ENCODE results near the gene UXS1.

Gene UXS1

GRCh38 chr2:106117882-106118684, 76.0 kb downstream of the UXS1 start:
- no peak for DNase-seq (ENCODE audit: low spot score in 2 of 2)
- ATAC-seq, result no peak
- Mint-ChIP-seq H3K27ac (peak overlapping the region; percentile 32), H3K4me3 (no peak overlapping the region), H3K9me3 (no peaks in the 10 kb centered on the region), H3K4me1 (peaks cover 19% of the 10 kb centered on the region), H3K36me3 (peaks cover 47% of the 10 kb centered on the region)

- no peak for DNase-seq (ENCODE audit: low spot score in 2 of 2)
- Mint-ChIP-seq H3K4me3 (no peak overlapping the region), H3K36me3 (peaks cover 40% of the 10 kb centered on the region), H3K9me3 (no peaks in the 10 kb centered on the region), H3K4me1 (peaks cover 19% of the 10 kb centered on the region), H3K27ac (peak overlapping the region; percentile 32)
- ATAC-seq, result no peak
Observed at GRCh38 chr2:106117347-106117746, 76.8 kb downstream of the UXS1 start.

- Mint-ChIP-seq H3K4me3 (no peak overlapping the region), H3K9me3 (no peaks in the 10 kb centered on the region), H3K27ac (peak overlapping the region; percentile 82), H3K4me1 (peaks cover 19% of the 10 kb centered on the region), H3K36me3 (peaks cover 33% of the 10 kb centered on the region)
- DNase-seq (ENCODE audit: low spot score in 2 of 2), result no peak
- ATAC-seq, result no peak
Observed at GRCh38 chr2:106116248-106116647, 77.9 kb downstream of the UXS1 start.

- Mint-ChIP-seq H3K4me1 (peaks cover 22% of the 10 kb centered on the region), H3K4me3 (no peak overlapping the region), H3K27ac (peak overlapping the region; percentile 82), H3K9me3 (no peaks in the 10 kb centered on the region), H3K36me3 (peaks cover 30% of the 10 kb centered on the region)
- DNase-seq (ENCODE audit: low spot score in 2 of 2) (no peak), ATAC-seq (no peak)
Observed at GRCh38 chr2:106115665-106116064, 78.4 kb downstream of the UXS1 start.

- no peak overlapping the region for H3K4me3 Mint-ChIP-seq
- ATAC-seq, result peak; percentile 71
- peak in 1 of 2 donors; percentile 48 for DNase-seq (ENCODE audit: low spot score in 2 of 2)
- peaks cover 23% of the 10 kb centered on the region for H3K4me1 Mint-ChIP-seq
- H3K36me3 Mint-ChIP-seq, result peaks cover 26% of the 10 kb centered on the region
- no peaks in the 10 kb centered on the region for H3K9me3 Mint-ChIP-seq
- peak overlapping the region; percentile 82 for H3K27ac Mint-ChIP-seq
Observed at GRCh38 chr2:106115250-106115649, 78.9 kb downstream of the UXS1 start.

- H3K4me3 Mint-ChIP-seq, result no peak overlapping the region
- no peak overlapping the region for H3K27ac Mint-ChIP-seq
- no peaks in the 10 kb centered on the region for H3K9me3 Mint-ChIP-seq
- DNase-seq (ENCODE audit: low spot score in 2 of 2), result no peak
- no peak for ATAC-seq
- H3K4me1 Mint-ChIP-seq, result peaks cover 23% of the 10 kb centered on the region
- H3K36me3 Mint-ChIP-seq, result peaks cover 26% of the 10 kb centered on the region
Observed at GRCh38 chr2:106114166-106114565, 79.9 kb downstream of the UXS1 start.

GRCh38 chr2:106113361-106113966, 80.6 kb downstream of the UXS1 start:
- peaks cover 24% of the 10 kb centered on the region for H3K36me3 Mint-ChIP-seq
- no peaks in the 10 kb centered on the region for H3K9me3 Mint-ChIP-seq
- ATAC-seq (no peak), DNase-seq (ENCODE audit: low spot score in 2 of 2) (no peak)
- no peak overlapping the region for H3K4me3 Mint-ChIP-seq
- H3K4me1 Mint-ChIP-seq, result peaks cover 23% of the 10 kb centered on the region
- H3K27ac Mint-ChIP-seq, result no peak overlapping the region

GRCh38 chr2:106111882-106112571, 82.1 kb downstream of the UXS1 start:
- DNase-seq (ENCODE audit: low spot score in 2 of 2) (peak in 1 of 2 donors; percentile 45), ATAC-seq (no peak)
- Mint-ChIP-seq H3K4me3 (no peak overlapping the region), H3K36me3 (peaks cover 13% of the 10 kb centered on the region), H3K4me1 (peaks cover 31% of the 10 kb centered on the region), H3K27ac (peak overlapping the region; percentile 72), H3K9me3 (no peaks in the 10 kb centered on the region)

GRCh38 chr2:106109675-106110424, 84.3 kb downstream of the UXS1 start:
- no peak for ATAC-seq
- H3K36me3 Mint-ChIP-seq, result no peaks in the 10 kb centered on the region
- DNase-seq (ENCODE audit: low spot score in 2 of 2), result peak in 1 of 2 donors; percentile 43
- H3K4me1 Mint-ChIP-seq, result peaks cover 22% of the 10 kb centered on the region
- peak overlapping the region; percentile 72 for H3K27ac Mint-ChIP-seq
- H3K9me3 Mint-ChIP-seq, result no peaks in the 10 kb centered on the region
- H3K4me3 Mint-ChIP-seq, result no peak overlapping the region

GRCh38 chr2:106108791-106109190, 85.3 kb downstream of the UXS1 start:
- DNase-seq (ENCODE audit: low spot score in 2 of 2) (peak in 1 of 2 donors; percentile 38), ATAC-seq (no peak)
- H3K36me3 Mint-ChIP-seq, result no peaks in the 10 kb centered on the region
- H3K27ac Mint-ChIP-seq, result no peak overlapping the region
- no peaks in the 10 kb centered on the region for H3K9me3 Mint-ChIP-seq
- peaks cover 20% of the 10 kb centered on the region for H3K4me1 Mint-ChIP-seq
- H3K4me3 Mint-ChIP-seq, result no peak overlapping the region

GRCh38 chr2:106108351-106108750, 85.8 kb downstream of the UXS1 start:
- ATAC-seq, result no peak
- H3K4me1 Mint-ChIP-seq, result peaks cover 20% of the 10 kb centered on the region

GRCh38 chr2:106107509-106108131, 86.5 kb downstream of the UXS1 start:
- H3K36me3 Mint-ChIP-seq, result peaks cover 8% of the 10 kb centered on the region
- no peaks in the 10 kb centered on the region for H3K9me3 Mint-ChIP-seq
- no peak overlapping the region for H3K27ac Mint-ChIP-seq
- ATAC-seq (peak; percentile 84), DNase-seq (ENCODE audit: low spot score in 2 of 2) (peak in 1 of 2 donors; percentile 55)
- H3K4me1 Mint-ChIP-seq, result peaks cover 20% of the 10 kb centered on the region
- no peak overlapping the region for H3K4me3 Mint-ChIP-seq

More at GRCh38 chr2:106108351-106108750, 85.8 kb downstream of the UXS1 start:
- H3K4me3 Mint-ChIP-seq, result no peak overlapping the region
- peaks cover 2% of the 10 kb centered on the region for H3K36me3 Mint-ChIP-seq
- no peak overlapping the region for H3K27ac Mint-ChIP-seq
- no peaks in the 10 kb centered on the region for H3K9me3 Mint-ChIP-seq
- peak in 1 of 2 donors; percentile 48 for DNase-seq (ENCODE audit: low spot score in 2 of 2)

GRCh38 chr2:106106622-106107508, 87.2 kb downstream of the UXS1 start:
- DNase-seq (ENCODE audit: low spot score in 2 of 2), result no peak
- Mint-ChIP-seq H3K9me3 (no peaks in the 10 kb centered on the region), H3K36me3 (peaks cover 15% of the 10 kb centered on the region), H3K4me1 (peaks cover 20% of the 10 kb centered on the region), H3K27ac (no peak overlapping the region), H3K4me3 (no peak overlapping the region)
- ATAC-seq, result peak; percentile 37
